Esophagus (tissue), 2 donors: Measurements from ENCODE around the gene BTBD16. TPM values are rescaled to one million over a fixed set of nuclear protein-coding genes. Genes with fewer than 3 reads are reported as not detected.

Experiments used
- H3K27ac ChIP-seq, 2 donors: one replicate each; pipeline ENCODE4 v1.5.1; 2013; ENCODE audit warnings: low read depth in 2 of 2, mild to moderate bottlenecking in 2 of 2, inconsistent platforms in 1 of 2, low read length in 1 of 2, moderate library complexity in 1 of 2
- H3K27me3 ChIP-seq, 2 donors: one replicate each; pipeline ENCODE4 v1.6.1; 2013; ENCODE audit warnings: low read length in 2 of 2, control low read depth in 1 of 2, mild to moderate bottlenecking in 1 of 2; ENCODE audit not compliant: insufficient read depth in 2 of 2, control insufficient read depth in 1 of 2
- H3K36me3 ChIP-seq, 2 donors: one replicate each; pipeline ENCODE4 v1.6.1; 2013; ENCODE audit warnings: low read length in 1 of 2; ENCODE audit not compliant: control insufficient read depth in 2 of 2, insufficient read depth in 2 of 2
- H3K4me1 ChIP-seq, 2 donors: one replicate each; pipeline ENCODE4 v1.6.1; 2013; ENCODE audit warnings: low read length in 1 of 2; ENCODE audit not compliant: control insufficient read depth in 2 of 2, insufficient read depth in 2 of 2
- H3K4me3 ChIP-seq, 2 donors: one replicate each; pipeline ENCODE4 v1.5.1; 2013; ENCODE audit warnings: low read length in 2 of 2, mild to moderate bottlenecking in 2 of 2, low read depth in 1 of 2, moderate library complexity in 1 of 2
- H3K9me3 ChIP-seq, 2 donors: one replicate each; pipeline ENCODE4 v1.6.1; 2013; ENCODE audit warnings: mild to moderate bottlenecking in 2 of 2, low read depth in 1 of 2, low read length in 1 of 2, moderate library complexity in 1 of 2; ENCODE audit not compliant: control insufficient read depth in 2 of 2, insufficient read depth in 1 of 2
- WGBS, 2 donors: extraction: QIAGEN DNeasy Blood & Tissue Kit; methylation state at CpG; one replicate each; pipeline ENCODE4 v1.1.7; 2013; 5-methylcytosine and 5-hydroxymethylcytosine counted together
- polyA plus RNA-seq, 2 donors: library from polyadenylated mRNA; stranded (reverse); fragments of 200-250 nt; gene quantifications; one replicate each; pipeline ENCODE4 v1.2.3, GENCODE V29; 2013
- donor health status: healthy with polysubstance abuse.
- donor health status: Bipolar disorder and iron deficiency.

The BTBD16 gene
- polyA plus RNA-seq, 2 donors, result 0.04 to 0.20 TPM

DNA sequence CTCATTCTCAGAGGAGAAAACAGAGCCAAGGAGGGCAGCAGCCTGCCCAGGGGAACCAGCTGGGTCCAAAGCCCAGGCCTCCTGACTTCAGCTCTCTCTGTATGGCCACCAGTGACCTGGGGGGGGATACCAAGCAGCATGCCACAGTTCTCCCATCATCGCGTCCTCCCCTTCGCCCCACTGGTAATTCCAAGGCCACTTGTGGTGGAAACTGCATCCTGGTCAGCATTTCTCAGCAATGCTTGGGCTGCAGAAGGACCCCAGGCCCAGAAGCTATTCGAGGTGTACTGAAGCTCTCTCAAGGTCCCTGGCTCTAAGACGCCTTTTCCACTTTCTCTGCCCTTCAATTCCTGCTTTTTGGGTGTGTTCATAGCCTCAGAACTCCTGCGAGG lies 27.1 kb downstream of the BTBD16 start:
- 84 to 85% methylated on average over 6 of the region's 6 CpGs for WGBS, 2 donors

DNA sequence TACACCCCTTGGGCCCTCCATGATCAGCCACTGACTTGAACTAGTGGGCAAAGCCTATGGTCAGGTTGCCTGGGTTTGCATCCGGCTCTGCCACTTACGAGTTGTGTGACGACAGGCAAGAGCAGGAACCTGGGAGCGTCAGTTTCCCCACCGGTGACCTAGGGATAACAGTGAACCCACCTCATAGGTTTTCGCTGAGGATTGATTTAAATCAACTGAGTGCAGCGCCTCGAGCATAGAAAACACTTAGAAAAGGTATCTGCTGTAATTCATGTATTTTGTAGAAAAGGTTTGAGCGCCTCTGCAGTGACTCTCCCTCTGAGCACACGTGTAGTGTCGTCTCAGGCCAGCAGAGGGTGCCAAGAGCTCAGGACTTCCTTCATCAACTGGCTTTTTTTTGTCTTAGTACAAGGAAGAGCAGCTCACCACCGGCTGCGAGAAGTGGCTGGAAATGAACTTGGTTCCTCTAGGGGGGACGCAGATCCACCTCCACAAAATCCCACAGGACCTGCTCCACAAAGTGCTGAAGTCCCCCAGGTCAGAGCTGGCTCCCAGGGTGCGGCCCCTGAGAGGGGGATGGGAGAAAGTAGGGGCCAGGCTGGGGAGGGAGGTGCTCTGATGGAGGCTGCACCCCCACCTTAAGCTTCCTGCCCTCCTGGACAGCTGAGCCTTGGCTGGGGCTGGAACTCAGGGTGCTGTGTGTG lies 27.7 kb downstream of the BTBD16 start:
- Histone ChIP-seq H3K36me3 (no peaks in the 10 kb centered on the region), H3K27ac (no peak overlapping the region), H3K4me3 (no peak overlapping the region), H3K9me3 (no peaks in the 10 kb centered on the region), H3K27me3 (no peaks in the 10 kb centered on the region), H3K4me1 (peaks cover 3 to 12% of the 10 kb centered on the region in 2 donors)
- 24 to 27% methylated on average over 15 of the region's 15 CpGs for WGBS, 2 donors

More for the DNA sequence above, 27.1 kb downstream of the BTBD16 start:
- H3K27me3 ChIP-seq, result no peaks in the 10 kb centered on the region
- peaks cover 3 to 12% of the 10 kb centered on the region in 2 donors for H3K4me1 ChIP-seq
- no peaks in the 10 kb centered on the region for H3K9me3 ChIP-seq
- no peak overlapping the region for H3K4me3 ChIP-seq
- H3K27ac ChIP-seq, result no peak overlapping the region
- no peaks in the 10 kb centered on the region for H3K36me3 ChIP-seq

DNA sequence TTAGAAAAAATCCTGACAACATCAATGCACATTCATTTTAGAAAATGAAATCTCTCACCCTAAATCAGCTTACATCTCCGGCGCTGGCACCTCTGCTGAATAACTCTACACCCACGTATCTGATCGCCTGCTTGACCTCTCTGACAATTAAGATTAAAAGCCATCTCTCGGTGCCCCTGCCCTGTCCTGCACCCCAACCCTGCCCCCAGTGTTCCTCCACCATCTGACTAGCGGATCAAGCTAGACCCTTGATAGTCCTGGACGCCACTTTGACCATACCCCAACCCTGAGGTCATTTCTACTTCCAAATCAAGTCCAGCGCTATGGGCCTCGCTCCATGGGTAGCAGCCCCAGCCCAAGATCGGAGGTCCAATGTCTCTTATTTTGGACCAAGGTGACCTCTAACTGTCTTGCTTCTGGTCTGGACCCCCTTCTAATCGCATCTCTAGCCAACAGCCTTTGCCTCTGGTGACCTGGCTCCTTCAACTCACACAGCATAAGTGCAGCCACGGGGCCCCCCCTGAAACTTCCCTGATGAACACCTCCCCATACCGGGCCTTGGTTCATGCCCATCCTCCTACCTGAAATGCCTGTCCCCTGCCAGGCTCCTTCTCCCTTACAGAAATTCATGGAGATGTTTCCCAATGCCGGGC lies 28.5 kb downstream of the BTBD16 start:
- no peak overlapping the region for H3K4me3 ChIP-seq
- no peaks in the 10 kb centered on the region for H3K9me3 ChIP-seq
- no peaks in the 10 kb centered on the region for H3K27me3 ChIP-seq
- WGBS, 2 donors, result 87 to 89% methylated on average over 14 of the region's 14 CpGs
- no peaks in the 10 kb centered on the region for H3K36me3 ChIP-seq
- H3K27ac ChIP-seq, result no peak overlapping the region
- H3K4me1 ChIP-seq, result peaks cover 3 to 8% of the 10 kb centered on the region in 2 donors

DNA sequence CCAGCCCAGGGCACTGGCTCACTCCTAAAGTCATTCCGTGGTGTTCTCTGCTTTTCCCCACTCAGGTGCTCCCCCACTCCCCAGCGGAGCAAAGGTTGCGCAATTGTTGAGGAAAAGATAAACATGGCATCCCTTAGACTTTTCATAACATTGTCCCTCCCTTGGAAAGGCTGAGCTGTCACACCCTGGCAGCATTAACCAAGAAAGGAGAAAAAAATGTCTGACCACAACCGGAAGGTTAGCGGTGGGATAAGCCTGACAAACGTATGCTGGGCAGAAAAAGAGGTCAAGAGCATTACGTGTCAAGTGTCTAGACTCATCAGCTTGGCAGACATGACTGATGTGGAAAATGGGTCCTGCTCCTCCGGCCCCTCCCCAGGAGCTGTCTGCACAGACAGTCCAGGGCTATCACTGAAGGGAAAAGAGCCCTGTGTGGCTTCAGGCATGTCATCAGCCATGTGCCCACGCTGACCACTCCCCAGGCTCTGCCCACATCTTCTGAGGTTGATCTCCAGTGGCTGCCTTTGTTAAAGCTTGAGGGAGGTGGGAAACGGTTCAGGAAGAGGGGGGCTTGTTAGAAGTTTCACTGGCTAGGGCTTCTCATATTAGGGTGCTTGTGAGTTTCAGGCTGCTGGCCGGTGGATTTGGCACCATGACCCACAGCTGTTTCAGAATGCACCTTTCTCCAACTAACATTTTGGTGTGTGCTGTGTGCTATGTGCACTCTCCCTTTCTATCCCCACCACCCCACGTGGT lies 30.1 kb downstream of the BTBD16 start:
- H3K36me3 ChIP-seq, result no peaks in the 10 kb centered on the region
- no peak overlapping the region for H3K4me3 ChIP-seq
- no peaks in the 10 kb centered on the region for H3K27me3 ChIP-seq
- WGBS, 2 donors, result 59 to 62% methylated on average over 12 of the region's 12 CpGs
- H3K9me3 ChIP-seq, result no peaks in the 10 kb centered on the region
- peaks cover 0 to 4% of the 10 kb centered on the region in 2 donors for H3K4me1 ChIP-seq
- no peak overlapping the region for H3K27ac ChIP-seq

DNA sequence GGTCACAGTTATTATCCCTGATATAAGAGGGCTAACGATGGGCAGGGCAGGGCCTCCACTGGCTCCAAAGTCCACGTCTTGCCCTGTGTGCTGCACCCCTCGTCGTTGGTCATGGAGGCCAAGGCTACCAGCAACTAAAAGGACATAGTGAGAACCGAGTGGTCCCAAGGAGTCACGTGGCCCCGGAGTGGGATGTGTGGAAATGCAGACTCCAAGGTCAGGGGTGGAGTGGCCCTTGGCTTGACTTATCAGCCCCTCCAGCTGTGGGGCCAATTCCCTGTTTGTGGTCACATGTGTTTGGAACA lies 30.7 kb downstream of the BTBD16 start:
- Histone ChIP-seq H3K4me1 (peaks cover 0 to 4% of the 10 kb centered on the region in 2 donors), H3K36me3 (no peaks in the 10 kb centered on the region), H3K27ac (no peak overlapping the region), H3K4me3 (no peak overlapping the region), H3K9me3 (no peaks in the 10 kb centered on the region), H3K27me3 (no peaks in the 10 kb centered on the region)
- WGBS, 2 donors, result 73 to 91% methylated on average over 7 of the region's 7 CpGs

DNA sequence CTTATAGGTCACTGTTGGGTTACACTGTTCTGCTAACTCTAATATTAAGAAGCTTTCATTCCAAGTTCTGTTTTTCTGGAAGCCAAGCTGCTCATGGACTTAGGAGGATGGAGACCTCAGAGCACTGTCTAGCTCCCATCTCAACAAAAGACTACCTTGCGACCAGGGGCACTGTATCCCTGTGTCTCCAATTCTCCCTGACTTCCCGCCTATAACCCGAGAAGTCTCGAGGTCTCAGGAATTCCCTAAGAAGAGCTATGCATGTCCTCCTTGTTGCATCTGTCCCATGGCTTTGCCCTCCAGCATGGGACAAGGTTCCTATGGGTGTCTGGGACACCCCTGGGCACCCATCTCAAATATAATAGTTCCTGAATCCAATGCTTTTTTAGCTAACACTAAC lies 31.2 kb downstream of the BTBD16 start:
- H3K27me3 ChIP-seq, result no peaks in the 10 kb centered on the region
- H3K36me3 ChIP-seq, result no peaks in the 10 kb centered on the region
- no peak overlapping the region for H3K27ac ChIP-seq
- H3K4me3 ChIP-seq, result no peak overlapping the region
- 93 to 94% methylated on average over 4 of the region's 4 CpGs for WGBS, 2 donors
- H3K4me1 ChIP-seq, result peaks cover 0 to 4% of the 10 kb centered on the region in 2 donors
- H3K9me3 ChIP-seq, result no peaks in the 10 kb centered on the region

DNA sequence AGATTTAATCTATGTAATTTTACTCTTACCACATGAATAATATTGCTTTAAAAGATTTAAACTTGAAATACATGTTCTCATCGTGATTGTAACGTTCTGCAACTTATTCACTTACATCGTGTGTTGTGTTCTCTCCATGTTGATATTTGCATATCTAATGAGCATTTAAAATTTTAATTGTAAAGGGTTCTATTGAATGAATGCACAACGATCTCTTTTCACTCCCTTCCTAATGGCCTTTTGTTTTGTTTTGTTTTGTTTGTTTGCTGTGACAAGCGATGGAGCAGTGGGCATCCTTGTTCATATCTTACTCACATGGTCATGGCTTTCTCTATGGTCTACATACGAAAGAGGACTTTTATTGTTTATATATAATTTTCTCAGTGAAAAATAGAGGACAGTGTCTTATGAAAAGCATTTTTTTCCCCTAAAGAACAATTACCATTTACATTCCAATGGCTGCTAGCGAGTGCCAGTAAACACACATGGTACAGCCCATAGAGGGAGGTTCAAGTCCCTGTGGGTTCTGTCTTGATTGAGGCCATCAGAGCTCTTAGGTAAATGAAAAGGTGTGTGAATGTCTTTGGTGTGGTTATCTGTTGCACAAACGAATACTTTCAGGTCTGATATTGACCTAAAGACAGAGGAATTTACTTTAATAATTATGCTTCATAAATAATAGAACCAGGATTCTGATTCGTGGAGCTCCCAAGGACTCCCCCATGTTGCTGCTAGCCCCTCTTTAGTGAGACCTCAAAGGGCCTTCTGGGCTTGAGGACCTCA lies 32.4 kb downstream of the BTBD16 start:
- H3K4me1 ChIP-seq, result peaks cover under 1 to 7% of the 10 kb centered on the region in 2 donors
- WGBS, 2 donors, result 83 to 85% methylated on average over 9 of the region's 9 CpGs
- no peaks in the 10 kb centered on the region for H3K9me3 ChIP-seq
- no peaks in the 10 kb centered on the region for H3K27me3 ChIP-seq
- no peak overlapping the region for H3K27ac ChIP-seq
- no peak overlapping the region for H3K4me3 ChIP-seq
- H3K36me3 ChIP-seq, result no peaks in the 10 kb centered on the region

DNA sequence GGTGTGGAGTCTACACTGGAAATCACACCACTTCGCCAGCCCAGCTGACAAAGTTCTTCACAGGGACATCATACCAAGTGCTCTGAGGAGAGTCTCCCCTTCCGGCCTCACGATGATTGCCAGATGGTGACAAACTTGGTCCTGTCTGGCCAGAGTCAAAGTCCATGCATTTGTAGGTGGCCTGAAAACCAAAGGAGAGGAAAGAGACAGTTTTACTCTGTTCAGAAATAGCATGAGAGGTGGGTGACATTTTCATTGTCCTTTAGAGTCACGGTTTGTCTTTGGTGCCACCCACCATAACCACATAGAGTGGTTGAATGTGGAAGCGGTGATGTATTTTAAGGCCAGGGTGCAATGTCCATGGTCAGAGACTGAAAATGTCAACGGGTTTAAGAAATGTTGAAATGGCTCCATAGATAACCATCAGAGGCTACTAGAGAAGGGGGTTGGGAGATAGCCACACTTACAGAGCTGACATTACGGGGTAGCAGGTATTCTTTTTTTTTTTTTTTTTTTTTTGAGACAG lies 33.0 kb downstream of the BTBD16 start:
- Histone ChIP-seq H3K9me3 (no peaks in the 10 kb centered on the region), H3K36me3 (no peaks in the 10 kb centered on the region), H3K27ac (no peak overlapping the region), H3K4me3 (no peak overlapping the region), H3K27me3 (no peaks in the 10 kb centered on the region), H3K4me1 (peaks cover 4 to 11% of the 10 kb centered on the region in 2 donors)
- WGBS, 2 donors, result 89 to 94% methylated on average over 7 of the region's 7 CpGs

DNA sequence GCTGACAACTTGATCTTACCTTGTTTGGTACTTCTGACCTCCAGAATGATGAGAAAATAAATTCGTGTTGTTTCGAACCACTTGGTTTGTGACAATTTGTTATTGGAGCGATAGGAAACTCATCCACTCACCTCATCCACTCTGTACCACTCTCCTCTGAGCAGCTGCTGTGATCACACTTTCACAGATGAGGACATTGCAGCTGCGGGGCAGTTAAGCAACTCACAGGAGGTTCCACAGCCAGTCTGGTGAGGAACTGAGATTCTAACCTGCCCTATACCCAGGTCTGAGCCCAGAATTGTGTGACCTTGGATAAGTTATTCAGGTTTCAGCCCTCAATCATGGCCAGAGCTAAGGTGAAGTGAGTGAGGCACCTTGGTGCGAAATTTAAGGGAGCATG lies 35.2 kb downstream of the BTBD16 start:
- H3K27me3 ChIP-seq, result no peaks in the 10 kb centered on the region
- no peaks in the 10 kb centered on the region for H3K9me3 ChIP-seq
- 88 to 95% methylated on average over 5 of the region's 5 CpGs for WGBS, 2 donors
- no peak overlapping the region for H3K4me3 ChIP-seq
- no peak overlapping the region for H3K27ac ChIP-seq
- H3K4me1 ChIP-seq, result peaks cover 6 to 16% of the 10 kb centered on the region in 2 donors
- no peaks in the 10 kb centered on the region for H3K36me3 ChIP-seq
